Cerebellar cortex (tissue), 1 donor: ENCODE data around the gene LPAR1.
"Not testable (repeated sequence)": the region's sequence is repeated elsewhere in the genome, so short reads cannot be mapped to it uniquely, and the experiment has no call there.

Experiments
- DNase-seq: peaks from one replicate; pipeline ENCODE4 v3.0.0-alpha.2; 2015; ENCODE audit warnings: low spot score

Gene LPAR1

DNA sequence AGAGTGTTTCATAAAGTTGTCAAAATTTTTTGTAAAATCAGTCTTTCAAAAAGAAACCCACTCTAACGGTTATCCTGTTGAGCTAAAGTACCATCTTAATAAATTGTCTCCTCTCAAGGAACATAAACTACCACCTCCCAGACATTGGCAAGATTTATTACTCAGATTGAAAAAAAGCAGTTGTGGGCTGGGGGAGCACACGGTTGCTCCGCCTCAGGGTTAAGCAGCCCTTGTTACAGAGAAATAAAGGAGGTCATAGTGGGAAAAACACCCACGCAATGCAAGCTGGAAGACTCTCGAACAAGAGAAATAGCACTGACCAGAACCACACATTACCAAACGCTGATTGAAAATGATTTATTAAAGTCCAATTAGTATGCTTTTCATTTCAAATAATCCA, 165.3 kb downstream of the LPAR1 start:
- DNase-seq: no peak

DNA sequence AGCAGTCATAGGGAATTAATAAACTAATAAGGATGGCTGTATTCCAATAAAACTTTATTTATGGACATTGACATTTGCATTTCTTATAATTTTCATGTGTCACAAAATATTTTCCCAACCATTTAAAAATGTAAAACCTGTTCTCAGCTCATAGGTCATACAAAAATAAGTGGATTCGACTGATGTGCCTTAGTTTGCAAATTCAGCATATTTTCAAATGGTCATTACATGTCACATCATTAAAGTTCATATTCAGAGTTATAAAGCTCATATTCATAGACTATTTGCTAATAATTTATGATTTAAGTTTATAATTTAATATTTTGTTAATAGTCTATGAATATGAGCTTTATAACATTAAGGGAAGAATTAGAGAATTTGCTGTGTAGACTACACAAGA, 166.5 kb downstream of the LPAR1 start:
- DNase-seq: no peak

DNA sequence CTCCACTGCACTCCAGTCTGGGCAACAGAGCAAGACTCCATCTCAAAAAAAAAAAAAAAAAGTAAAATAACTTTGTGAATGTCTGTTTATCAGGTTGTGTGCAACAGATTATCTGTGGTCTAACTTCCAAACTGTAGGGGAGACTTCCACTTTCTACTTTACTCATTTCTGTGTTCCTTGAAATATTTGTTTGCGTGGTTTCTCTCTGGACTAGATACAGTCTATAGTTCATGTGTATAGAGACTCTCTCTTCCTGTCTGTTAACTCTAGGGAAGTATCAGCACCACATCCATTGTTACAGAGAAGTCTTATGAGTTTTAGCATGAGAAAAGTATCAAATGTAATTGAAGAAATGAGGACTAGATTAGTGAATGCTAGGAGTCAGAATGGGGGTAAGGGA, 168.3 kb downstream of the LPAR1 start:
- DNase-seq: no peak

DNA sequence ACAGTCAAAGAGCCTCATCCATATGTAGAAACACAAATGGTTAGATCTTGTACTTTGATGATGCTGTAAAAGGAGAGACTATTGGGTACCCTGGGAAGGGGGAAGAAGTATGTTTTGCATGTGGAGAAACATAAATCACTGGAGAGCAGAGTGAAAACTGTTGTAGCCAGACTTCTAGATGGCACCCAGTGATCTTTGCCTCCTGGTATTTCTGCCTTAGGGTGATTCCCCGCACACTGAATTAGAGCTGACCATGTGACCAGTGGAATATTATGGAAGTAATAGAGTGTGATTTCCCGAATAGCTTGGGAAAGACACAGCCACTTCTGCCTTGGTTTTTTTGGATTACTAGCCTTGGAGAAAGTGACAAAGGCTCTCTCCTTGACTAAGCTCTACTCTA, 174.3 kb downstream of the LPAR1 start:
- DNase-seq: no peak

DNA sequence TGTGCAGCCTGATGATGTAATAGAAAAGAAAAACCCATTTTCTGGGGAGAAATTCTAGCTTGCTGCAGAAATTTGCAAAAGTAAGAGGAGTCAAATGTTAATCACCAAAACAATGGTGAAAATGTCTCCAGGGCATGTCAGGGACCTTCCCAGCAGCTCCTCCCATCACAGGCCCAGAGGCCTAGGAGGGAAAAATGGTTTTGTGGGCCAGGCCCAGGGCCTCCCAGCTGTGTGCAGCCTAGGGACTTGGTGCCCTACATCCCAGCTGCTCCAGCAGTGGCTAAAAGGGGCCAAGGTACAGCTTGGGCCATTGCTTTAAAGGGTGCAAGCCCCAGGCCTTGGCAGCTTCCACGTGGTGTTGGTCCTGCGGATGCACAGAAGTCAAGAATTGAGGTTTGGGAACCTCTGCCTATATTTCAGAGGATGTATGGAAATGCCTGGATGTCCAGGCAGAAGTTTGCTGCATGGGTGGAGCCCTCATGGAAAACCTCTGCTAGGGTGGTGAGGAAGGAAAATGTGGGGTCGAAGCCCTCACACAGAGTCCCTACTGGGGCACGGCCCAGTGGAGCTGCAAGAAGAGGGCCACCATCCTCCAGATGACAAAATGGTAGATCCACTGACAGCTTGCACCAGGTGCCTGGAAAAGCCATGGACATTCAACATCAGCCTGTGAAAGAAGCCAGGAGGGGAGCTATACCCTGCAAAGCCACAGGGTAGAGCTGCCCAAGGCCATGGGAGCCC, 176.7 kb downstream of the LPAR1 start:
- DNase-seq: not testable (repeated sequence)

DNA sequence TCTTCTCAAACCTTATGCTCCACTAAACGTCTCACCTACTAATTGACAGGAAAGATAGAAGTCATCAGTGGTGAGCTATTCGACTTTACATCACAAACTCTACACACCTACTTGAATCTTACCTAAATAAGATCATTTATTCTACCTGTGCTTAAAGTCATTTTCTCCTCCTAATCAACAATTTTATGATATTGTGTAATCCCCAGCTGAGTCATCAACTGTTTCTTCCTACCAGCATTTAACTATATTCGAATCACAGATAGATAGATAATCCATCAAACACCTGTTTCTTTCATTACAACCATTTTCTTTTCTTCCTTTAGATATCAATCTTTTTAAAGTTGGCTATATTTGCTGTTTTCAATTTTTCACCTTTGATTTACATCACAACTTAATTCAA, 181.5 kb downstream of the LPAR1 start:
- no peak for DNase-seq

DNA sequence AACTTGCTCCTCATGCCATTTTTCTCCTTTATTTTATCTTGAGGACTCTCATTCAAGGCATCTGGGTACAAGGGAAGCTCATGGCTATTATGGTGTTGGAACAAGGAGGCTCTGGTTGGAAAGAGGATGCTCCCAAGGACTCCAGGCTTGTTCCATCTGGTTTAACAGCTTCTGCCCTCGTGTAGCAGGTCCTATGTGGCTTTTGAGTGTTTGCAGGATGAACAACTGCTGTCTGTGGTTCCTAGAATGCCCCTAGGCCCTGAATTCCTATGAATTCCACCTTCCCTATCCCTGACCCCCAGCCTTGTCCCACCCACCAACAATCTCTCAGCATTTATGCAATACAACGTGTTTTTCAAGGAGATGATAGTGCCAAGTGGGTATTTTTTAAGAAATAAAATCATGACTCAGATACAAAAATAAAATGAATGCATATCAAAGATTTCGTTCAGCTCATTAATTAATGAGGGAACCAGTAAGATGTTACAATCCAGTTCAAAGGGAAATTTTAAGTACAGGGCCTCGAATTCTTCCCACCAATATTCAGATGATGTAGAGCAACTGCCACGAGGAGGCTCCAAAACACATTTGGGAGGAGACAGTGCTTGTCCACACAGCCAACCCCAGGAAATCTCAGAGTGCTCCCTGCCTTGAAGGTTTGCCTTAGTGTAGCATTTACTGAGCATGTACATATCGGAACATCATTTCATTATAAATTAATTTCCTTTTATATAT, 187.7 kb downstream of the LPAR1 start:
- DNase-seq: no peak

DNA sequence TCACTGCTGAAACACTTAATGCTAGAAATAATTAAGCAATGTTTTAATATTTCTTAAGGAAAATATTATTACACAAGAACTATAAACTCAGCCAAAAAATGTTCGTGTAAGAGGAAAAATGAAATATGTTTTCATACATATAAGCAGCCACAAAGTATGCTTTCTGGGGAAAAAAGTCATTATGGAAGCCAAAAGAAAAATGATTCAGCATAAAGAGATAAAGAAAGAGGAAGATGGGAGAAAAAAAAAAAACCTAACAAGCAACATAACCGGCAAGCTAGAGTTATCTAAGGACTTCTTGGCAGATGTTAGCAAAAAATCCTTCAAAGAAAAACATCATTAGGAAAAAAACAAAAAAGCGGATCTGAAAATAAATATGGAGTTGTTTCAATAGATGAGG, 190.6 kb downstream of the LPAR1 start:
- no peak for DNase-seq

DNA sequence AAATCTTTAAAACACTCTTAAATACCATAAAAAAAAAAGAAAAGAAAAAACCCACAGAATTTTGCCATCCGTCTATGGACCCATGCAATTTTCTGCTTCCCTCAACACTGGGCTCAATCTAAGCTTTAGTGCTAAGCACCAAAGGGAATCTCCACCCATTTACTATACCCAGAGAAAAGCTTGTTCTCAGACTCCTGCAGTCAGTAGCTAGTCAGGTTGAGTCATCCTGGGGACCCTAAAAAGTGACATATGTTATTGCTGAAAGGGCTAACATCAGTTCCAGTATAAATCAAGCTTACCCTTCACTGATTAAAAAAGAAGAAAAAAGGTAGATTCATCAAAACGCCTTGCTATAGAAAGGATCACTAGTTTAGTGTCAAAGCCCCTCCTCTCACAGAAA, 192.1 kb downstream of the LPAR1 start:
- no peak for DNase-seq

DNA sequence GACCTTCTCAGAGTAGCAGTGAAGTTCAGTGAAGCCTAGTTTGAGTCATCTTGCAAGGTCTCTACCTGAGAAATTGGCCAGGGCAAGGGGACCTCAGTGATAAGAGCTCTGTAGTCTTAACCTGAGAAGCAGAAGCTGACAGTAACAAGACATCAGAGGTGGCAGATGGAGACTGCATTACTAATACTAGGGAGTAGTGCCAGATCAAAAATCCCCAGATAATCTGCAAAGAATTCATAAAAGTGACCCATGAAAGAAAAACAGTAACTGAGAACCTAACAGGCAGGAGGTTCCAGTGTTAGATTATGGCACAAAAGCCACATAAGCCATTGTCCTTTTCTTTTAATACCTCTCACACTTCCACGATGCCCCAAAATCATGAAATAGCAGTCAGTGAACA, 194.1 kb downstream of the LPAR1 start:
- no peak for DNase-seq

DNA sequence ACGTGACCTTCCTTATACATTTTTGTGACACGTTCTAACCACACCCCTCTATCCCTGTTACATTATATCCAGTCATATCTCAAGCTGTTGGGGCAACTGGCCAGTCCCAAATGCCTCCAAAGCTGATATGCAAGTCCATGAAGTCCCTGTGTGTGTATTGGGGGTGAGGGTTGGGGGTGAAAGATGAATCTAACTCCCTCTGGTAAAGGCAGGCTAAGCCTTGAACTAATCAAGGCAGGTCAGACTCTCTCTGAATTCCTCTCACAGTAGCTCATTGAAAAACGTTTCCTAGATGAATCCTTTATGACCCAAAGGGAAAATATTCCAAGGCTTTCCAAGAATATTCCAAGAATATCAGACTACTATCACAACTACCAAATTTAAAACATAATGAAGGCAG, 195.3 kb downstream of the LPAR1 start:
- DNase-seq: no peak

DNA sequence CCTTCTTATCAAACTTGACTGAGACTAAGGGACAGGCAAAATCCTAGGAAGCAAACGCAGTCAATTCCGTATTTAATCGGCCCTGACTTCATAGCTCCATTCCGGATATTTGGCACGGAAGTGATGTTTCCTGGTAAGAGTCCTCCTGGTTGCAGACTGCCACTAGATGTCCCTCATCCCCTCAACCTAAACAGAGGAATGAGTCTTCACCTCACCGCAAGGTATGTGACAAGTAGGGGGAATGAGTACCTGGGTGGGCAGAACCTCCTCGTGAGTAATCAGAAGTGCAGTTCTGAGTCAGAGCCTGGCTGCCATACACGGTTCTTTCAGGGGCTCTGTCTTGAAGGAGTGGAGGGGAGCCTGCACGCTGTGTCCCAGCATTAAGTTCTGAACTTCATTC, 196.1 kb downstream of the LPAR1 start:
- no peak for DNase-seq

DNA sequence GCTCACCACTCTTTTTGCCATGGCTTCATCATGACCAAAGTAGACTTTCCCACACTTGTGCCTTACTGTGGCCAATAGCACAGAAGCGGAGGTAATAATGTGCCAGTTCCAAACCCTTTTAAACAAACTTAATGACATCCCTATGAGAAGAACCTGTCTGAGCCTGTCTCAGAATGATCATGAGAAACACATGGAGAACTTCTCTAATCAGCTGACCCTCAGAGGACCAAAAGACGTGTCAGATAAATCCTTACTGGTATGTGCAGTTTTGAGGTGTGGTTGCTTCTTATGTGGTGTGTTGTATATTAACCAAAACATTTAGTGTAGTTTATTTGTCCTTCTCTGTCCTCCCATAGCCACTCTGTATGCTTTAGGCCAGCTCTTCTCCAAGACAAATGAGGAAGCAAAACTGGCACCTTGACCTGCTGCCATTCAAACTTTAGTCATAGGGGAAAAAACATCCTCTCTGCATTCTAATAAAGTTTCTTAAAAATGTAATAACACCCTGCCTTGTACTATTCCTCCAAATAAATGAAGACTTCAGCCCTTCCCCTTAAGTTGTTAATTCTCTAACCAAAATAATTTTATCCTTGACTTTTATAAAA, 200.8 kb downstream of the LPAR1 start:
- no peak for DNase-seq

DNA sequence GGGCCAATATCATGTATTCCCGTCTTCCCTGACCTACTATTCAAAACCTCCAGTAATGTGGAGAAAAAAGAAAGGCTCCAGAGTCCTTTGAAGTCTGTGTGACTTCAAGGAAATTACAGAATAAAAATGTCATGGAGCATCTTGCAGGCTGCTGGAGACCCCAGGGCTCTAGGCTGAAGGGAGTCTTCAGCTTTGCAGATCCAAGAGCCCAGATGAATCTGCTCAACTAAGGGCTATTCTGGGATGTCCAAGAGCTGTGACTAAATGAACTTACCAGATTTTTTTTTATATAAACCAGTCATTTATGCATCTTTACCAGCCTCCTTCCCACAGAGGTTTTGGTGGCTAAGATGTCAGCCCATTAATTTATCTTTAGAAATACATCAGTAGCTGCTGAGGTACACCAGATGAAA, 202.4 kb downstream of the LPAR1 start:
- no peak for DNase-seq

DNA sequence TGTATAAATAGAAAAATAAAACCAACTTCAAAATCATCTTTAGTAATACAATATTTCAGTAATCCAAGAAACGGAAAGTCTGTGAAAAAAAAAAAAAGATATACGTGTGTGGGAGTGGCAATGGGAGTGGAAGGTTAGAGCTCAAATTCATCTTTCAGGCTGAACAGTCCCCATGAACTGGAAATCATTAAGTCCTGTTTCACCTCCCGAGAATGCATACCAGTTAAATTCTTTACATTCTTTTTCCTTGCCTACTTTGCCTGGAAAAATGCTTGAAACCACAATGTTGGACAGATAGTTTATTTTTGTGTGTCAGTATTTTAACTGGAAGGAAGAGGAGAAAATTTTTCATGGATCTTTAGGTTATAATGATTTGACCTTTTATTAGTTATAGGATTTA, 202.9 kb downstream of the LPAR1 start:
- DNase-seq: no peak

DNA sequence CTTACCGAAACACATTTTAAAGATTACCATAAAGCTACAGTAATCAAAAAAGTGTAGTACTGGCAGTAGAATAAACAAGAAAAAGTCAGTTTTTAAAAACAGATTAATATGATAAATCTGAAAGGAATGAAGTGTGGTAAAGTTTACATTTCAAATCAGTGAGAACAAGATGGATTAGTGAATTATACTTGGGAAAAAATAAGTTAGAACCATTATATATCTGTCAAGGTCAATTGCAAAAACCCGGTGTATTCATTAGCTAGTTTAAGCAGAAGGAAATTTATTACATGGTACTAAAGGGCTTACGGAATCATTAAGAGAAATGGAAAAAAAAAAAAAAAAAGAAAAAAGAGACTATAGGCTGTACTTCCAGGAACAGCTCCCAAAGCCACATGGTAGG, 205.3 kb downstream of the LPAR1 start:
- DNase-seq: no peak

DNA sequence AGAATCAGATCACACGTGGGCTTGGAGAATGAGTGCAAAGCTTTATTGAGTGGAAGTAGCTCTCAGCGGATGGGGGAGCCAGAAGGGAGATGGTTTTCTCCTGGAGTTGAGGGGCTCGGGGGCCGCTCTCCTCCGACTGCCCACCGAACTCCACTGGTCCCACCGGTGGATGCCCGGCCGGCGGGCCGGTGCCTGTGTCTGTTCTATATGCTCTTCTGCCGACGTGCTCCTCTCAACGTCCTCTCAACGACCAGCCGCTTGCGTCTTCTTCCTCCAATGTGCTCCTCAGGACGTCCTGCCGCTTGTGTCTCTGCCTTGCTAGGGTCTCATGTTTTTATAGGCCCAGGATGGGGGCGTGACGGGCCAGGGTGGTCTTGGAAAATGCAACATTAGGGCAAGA, 207.8 kb downstream of the LPAR1 start:
- DNase-seq: no peak

DNA sequence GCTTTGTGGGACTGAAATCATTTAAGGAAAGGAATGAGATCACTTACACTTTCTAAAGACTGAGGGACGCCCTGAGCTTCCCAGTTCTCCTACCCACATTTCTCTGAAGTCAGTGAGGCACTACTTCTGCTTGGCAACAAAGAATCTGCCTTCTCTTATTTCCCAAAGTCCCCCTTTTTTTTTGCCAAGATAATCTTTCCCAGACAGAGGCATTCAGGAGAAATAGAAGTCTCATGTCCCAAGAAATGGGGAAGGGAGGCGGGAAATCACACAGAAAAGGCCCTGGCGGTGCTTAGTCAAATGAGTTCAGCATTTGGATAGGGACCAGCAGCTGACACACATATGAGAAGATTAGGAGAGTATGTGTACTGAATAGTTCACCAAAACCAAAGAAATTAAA, 210.0 kb downstream of the LPAR1 start:
- no peak for DNase-seq

DNA sequence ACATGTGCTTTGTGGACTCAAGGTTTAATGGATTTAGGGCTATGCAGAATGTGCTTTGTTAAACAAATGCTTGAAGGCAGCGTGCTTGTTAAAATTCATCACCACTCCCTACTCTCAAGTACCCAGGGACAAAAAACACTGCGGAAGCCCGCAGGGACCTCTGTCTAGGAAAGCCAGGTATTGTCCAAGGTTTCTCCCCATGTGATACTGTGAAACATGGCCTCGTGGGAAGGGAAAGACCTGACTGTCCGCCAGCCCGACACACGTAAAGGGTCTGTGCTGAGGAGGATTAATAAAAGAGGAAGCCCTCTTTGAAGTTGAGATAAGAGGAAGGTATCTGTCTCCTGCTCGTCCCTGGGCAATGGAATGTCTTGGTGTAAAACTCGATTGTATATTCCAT, 211.9 kb downstream of the LPAR1 start:
- DNase-seq: not testable (repeated sequence)

DNA sequence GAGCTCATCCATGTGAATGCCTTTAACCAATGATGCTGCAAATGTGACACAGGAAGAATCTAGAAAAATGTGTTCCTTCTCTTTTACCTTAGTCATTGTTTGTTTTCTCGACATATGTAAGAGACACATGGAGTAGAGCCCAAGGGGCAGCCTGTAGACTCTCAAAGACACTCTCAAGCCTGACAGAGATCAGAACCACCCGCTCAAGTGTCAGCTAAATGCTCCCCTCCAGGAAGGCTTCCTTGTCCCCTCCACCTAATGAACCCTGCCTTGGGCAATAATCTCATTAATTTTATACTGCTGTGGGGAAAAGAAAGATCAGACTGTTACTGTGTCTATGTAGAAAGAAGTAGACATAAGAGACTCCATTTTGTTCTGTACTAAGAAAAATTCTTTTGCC, 212.3 kb downstream of the LPAR1 start:
- DNase-seq: no peak

DNA sequence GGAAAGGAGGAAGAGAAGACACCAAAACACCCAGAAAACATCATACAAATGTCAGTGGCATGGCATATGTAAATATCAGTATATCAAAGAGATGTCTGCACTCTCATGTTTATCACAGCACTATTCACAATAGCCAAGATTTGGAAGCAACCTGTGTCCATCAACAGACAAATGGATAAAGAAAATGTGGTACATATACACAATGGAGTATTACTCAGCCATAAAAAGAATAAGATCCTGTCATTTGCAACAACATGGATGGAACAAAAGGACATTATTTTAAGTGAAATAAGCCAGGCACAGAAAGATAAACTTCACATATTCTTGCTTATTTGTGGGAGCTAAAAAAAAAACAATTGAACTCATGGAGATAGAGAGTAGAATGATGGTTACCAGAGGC, 213.1 kb downstream of the LPAR1 start:
- not testable (repeated sequence) for DNase-seq
